ENCODE data around the gene CCDC179.

Gene CCDC179

DNA sequence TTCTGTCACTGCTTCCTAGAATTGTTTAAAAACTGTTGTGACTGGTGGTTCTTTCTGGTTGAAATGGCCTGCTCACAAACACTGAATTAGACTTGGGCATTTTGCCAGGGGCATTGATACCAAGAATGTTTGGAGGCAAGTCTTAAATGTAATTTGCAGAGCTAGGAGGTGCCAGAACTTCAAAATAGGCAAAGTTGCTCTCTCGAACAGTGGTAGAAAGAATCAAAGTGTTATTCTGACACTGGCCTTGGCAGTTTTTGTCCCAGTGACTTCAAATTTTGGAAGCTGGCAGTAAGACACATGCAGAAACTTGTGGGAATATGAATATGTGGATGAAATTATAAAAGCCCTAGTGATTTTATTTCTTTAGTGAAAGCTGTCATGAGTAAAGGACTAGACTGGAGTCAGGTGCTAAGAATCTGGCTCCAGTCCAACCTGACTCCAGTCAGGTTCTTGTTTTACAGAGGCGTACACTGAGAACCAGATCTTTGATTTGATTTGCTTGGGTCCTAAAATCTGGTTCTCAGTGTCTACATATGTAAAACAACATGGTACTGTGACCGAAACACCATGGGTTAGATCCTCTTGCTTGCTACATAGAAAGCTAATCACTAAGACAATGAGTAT is 51.6 kb downstream of the CCDC179 start:
- no peak for DNase-seq (ENCODE audit: low spot score)

DNA sequence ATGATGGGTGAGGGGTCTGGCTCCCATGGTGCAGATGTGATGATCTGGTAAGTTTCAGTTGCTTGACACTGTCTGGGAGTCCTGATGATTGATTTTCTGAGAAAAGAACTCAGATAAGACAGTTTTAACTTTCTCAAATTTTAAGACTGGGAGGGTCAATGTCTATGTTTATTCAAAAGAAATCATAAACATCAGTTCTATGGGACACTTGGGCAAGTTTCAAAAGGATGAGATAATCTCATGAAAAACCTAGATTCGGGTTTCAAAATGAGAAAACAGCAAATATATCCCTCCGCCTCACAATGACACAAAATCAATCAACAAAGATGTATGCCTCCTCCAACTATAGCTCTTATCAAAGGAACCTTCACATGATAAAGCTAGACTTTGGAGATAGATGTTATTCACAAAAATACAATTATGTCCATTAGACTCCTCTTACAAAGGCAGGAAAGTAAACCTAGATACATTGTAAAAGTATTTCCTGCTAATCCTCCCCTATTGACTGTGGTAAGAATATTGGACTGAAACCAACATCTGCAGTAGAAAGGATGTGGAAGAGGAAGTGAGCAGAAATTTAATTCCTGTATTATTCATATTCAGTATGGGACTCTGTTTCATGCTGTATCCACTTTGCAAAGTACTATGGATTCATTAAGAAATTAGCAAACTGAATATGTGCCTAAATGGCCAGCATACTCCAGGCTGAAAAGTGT is 52.3 kb downstream of the CCDC179 start:
- DNase-seq (ENCODE audit: low spot score): no peak

DNA sequence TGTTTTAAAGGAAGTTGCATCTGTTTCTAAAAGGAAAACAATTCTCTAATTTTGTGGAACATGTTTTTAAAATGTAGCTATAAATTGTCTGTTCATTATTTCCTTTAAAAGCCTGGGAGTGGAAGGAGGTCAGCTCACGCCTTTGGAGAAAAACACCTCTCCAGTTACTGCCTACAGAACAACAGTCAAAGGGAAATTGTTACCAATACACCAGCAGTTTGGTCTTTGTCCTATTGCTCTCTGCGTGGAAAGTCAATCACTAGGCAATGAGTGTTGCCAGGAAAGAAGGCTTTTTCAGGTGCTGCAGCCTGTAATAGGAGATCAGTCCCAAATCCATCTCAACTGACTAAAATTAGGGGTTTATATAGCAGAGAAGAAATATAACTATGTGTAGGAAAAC is 52.9 kb downstream of the CCDC179 start:
- no peak for DNase-seq (ENCODE audit: low spot score)

DNA sequence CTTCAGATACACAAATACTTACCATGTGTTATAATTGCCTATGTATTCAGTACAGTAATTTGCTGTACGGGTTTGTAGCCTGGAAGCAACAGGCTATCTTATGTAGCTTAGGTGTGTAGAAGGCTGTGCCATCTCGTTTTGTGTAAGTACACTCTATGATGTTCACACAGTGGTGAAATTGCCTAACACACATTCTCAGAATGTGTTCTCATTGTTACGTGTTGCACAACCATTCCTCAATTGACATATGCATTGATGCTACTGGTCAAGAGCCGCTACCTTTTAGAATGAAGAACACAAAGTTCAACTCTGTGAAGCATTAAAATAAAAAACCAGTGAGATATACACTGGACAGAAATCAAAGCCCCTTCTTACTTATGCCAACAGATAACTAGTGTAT is 57.4 kb downstream of the CCDC179 start:
- DNase-seq (ENCODE audit: low spot score): no peak

DNA sequence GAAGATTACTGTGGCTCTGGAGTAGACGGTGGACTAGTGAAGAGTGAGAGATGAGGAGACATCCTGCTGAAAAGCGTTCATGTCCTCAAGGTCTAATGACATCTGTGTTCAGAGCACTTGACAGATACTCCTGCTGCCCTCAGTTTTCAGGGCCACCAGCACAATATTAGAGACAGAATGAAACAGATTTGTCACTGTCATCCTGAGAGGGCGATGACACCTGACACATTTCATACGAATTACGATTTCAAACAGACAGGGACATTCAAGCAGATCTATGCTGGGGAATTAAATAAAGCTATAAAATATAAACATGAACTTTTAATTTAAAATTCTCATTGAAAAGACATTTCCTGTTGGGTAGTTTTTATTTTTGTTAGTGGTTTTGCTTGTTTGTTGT is 59.8 kb downstream of the CCDC179 start:
- DNase-seq (ENCODE audit: low spot score): no peak

DNA sequence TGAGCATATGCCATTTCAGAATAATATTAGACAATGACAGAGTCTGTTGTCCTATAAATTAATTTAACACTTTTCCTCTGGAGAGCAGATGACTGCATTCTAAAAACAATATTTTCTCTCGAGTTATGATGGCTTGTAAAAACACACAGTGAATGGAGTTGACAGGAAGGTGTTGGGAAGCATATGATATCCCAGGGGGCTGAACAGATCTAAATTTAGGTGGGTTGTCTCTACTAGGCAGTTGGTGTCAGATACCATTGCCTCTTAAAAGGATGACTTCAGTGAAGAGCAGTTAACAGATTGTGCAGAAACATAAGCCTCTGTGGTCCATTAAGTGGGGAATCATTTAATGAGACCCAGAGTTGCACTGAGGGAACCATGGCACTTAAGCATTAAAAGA is 61.4 kb downstream of the CCDC179 start:
- DNase-seq (ENCODE audit: low spot score): no peak

DNA sequence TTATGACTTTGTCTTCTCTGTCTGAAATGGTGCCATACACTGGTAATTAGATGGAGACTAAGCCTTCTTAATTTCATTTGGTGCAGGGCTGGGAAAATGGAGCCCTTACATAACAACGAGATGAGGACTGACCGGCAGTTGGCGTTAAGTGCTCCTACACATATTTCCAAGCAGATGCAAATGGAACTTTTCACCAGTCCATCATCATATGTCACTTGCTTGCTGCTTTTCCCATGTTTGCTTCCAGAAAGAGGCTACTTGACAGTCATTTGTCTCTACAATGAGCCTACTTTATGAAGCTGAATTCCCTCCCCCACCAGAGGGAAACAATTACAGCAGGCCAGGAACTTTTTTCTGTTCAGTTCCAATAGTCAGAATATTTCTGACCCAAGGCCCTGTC is 63.2 kb downstream of the CCDC179 start:
- peak; percentile 36 for DNase-seq (ENCODE audit: low spot score)
